Transverse colon (tissue), 4 donors: Measurements from ENCODE around the gene PAX7.

Experiments
- POLR2AphosphoS5 ChIP-seq, 3 donors: sonication (generic); formaldehyde crosslinking; IDR thresholded peaks; one replicate each; pipeline ENCODE4 v1.6.1; 2016; ENCODE audit warnings: antibody characterized with exemption in 3 of 3
- TF ChIP-seq, protein P1 (sequence below), 5 experiments: fragments of 200-600 bp in 3 of 5; fragments of 450-650 bp in 2 of 5; sonication (generic) in 3 of 5; IDR thresholded peaks; 1 replicate in 2 of 5; 2 replicates in 3 of 5; pipeline ENCODE4 v1.5.1; 2016 to 2017; ENCODE audit warnings: antibody characterized with exemption in 5 of 5, inconsistent platforms in 3 of 5, mild to moderate bottlenecking in 2 of 5, moderate library complexity in 1 of 5

DNA sequence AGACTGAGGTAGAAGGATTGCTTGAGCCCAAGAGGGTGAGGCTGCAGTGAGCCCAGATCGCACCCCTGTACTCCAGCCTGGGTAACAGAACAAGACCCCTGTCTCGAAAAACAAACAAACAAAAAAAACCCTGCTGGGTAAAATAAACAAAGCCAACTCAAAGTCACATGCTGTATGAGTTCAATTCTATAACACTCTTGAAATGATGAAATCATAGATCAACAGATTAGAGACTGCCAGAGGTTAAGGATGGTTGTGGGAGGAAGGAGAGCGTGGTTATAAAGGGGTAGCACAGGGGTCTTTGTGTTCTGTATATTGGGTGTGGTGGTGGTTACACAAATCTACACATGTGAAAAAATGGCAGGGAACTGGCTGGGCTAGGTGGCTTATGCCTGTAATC lies 166.3 kb downstream of the PAX7 start:
- TF ChIP-seq, protein P1, sequence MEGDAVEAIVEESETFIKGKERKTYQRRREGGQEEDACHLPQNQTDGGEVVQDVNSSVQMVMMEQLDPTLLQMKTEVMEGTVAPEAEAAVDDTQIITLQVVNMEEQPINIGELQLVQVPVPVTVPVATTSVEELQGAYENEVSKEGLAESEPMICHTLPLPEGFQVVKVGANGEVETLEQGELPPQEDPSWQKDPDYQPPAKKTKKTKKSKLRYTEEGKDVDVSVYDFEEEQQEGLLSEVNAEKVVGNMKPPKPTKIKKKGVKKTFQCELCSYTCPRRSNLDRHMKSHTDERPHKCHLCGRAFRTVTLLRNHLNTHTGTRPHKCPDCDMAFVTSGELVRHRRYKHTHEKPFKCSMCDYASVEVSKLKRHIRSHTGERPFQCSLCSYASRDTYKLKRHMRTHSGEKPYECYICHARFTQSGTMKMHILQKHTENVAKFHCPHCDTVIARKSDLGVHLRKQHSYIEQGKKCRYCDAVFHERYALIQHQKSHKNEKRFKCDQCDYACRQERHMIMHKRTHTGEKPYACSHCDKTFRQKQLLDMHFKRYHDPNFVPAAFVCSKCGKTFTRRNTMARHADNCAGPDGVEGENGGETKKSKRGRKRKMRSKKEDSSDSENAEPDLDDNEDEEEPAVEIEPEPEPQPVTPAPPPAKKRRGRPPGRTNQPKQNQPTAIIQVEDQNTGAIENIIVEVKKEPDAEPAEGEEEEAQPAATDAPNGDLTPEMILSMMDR (IDR thresholded peaks at IDR 0.05), result no peak
- TF ChIP-seq POLR2AphosphoS5 (IDR thresholded peaks at IDR 0.05), result no peak
